HUDEP-2 (cell line): ENCODE measurements around the gene UBTF.

ENCODE experiments used
- DNase-seq, 76 experiments: peaks; one replicate each; lab custom pipeline; 2025; ENCODE audit not compliant: unreplicated experiment in 76 of 76; lab: John Stamatoyannopoulos, UW

The UBTF gene

DNA sequence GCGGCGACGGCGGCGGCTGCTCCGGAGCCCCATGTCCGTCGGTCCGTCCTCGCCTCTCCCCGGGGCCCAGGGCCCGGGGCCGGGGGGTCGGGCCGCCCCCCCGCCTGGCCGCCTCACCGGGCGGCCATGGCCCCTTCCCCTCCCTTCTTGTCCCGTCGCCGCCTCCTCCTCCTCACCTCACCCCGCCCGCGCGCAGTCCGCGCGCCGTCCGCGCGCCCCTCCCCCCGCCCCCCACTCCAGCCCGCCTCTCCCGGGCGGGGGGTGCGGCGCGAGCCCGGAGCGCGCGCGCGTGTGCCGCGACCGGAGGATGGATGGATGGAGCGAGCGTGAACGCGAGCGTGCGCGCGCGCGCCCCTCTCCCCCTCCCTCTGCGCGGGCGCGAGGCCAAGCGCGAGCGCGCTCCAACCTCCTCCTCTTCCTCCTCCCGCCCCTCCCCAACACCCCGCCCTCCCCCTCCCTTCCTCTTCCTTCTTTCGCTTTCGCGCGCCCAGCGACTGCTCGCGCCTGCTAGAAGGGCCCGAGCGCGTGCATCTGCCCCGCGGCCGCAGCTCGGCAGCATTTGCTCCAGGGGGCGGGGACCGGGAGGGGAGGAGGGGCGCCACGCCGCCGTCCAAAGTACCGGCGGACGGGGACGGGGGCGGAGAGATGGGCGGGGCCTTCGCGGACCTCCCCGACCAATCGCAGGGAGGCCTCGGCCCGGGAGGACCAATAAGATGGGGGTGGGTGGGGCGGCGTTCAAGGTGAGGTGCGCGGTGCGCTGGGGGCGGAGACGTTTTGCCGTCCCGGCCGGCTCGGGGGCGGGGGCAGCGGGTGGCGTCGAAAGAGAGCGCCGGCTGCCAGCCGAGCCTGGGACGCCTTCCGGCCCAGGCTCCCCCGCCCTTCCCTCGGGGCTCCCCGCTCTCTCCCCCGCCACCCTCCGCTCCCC is 19.7 kb downstream of the UBTF start, which contains the start of gene ATXN7L3:
Gene ATXN7L3 (minus strand): TSS at position 332 of the 925 bp plus-strand sequence. CDS start 1,814 bp downstream, outside the sequence.
- peak in 75 of 76 experiments; percentile 49 to 99 (median 98) for DNase-seq

DNA sequence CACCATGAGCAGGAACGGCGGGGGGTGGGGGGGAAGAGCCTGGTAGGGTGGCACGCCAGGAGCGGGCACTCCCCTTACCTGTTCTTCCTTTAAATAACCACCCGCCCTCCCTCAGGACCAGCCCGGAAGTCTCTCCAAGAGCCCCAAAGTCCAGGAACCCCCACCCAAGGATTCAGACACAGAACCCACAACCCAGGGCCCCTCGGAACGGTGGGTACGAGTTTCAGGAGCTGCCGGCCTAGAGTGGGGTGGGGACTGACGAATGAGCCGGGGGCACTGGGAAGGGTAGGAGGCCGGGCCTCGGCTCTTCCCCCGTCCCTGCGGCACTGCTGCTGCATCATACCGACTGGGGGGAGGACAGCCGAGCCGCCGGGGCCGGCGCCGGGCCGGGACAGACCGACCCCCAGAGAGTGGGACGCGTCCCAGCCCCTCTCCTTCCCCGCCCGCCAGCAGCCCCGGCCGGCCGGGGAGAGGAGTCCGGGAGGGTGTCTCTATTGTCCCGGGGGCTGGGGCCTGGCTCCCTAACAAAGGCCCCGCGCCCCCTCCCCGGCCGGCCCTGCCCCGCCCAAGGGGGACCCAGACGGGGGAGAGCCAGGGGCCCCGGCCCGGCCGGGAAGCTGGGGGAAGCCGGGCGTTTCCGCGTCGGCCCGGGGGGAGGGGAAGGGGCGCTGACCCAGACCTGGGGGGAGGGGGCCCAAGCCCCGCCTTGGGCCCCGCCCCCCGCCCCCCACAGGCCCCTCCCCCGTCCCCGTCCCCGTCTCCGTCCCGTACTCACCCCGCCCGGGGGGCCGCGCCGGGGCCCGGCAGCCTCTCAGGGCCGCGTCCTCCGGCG is 20.5 kb downstream of the UBTF start:
- peak in 27 of 76 experiments; percentile 10 to 64 (median 33) for DNase-seq

DNA sequence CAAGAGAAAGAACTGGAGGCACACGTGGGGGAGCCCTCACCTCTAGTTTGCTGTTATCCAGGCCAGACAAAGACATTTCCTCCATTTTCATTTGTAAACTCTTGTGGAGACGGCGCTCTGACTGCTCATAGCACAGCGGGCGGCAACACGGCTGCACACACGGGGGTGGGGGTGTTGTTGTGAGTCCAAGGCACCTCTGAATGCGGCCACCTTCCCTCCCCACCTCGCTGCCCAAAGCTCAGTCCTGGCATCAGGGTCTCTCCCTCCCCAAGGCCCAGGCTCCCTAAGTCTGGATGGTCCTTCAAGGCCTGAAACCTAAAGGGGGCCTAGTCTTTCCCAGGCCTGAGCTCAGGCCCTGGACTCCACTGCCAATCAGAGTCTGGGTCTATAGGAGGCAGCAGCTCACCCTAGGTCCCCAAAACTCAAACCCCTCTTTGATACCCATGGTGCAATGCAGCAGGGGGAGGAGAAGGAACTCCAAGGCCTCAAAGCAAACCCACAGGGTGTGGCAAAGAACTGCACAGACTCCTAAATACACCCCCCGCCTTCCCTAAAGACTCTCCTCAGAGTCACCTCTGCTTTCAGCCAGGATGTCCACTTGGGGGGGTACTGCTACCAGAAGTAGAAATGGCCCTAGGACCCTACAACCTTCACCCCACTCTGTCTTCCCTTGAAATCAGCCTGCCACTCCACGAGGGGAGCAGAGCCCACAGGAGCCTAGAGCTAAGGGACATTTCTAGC is 21.3 kb downstream of the UBTF start:
- DNase-seq: peak in 70 of 76 experiments; percentile 25 to 84 (median 56)

DNA sequence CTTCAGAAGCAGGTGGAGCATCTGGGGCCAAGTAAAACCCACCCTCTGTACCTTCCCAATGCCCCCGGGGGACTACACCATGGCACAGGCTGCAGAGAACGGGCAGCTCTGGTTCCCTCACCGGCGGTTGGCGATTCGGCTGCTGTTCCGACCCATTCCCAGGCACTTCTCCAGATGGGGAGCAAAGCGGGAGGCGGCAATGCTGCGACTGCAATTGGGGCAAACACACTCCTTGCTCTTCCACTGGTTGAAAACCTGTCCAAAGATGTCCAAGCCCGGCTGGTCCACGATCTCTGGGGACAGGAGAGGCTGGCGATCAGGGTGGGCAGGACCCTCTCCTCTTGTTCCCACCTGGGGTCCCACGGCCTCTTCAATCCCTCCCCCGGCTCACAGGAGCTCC is 22.4 kb downstream of the UBTF start:
- DNase-seq: no peak

DNA sequence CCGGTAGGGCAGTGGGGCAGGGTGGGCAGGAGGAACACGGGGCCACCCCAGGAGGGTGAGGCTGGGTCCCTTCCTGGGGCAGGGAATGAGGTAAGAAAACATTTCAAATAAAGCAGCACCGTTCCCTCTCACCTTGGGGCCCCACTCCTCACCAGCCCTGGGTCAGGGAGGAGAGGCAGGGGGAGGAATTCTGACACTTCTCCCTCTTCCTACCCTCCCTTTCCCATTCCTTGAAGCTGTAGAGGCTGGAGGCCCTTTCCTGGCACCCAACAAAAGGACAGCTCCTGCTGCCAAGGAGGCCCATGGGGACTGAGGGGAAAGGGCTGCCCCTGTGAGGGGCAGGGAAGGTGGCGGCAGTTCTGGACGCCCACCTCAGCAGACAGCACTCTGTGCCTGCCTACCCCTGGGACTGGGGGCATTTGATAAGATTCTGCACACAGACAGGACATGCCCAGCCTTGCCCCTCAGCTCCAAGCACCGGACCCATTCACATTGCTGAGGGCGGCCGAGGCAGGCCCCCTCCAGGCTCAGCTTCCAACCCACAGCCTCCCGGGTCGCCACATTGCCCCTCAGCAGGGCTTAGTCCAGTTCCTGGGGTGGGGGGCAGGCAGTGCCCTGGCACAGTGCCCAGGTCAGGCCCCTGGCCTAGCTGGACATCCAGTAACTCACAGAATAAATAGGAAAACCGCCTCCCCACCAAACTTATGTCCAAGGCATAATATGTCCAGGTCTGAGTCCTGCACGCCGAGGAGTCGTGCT is 26.0 kb downstream of the UBTF start:
- no peak for DNase-seq

DNA sequence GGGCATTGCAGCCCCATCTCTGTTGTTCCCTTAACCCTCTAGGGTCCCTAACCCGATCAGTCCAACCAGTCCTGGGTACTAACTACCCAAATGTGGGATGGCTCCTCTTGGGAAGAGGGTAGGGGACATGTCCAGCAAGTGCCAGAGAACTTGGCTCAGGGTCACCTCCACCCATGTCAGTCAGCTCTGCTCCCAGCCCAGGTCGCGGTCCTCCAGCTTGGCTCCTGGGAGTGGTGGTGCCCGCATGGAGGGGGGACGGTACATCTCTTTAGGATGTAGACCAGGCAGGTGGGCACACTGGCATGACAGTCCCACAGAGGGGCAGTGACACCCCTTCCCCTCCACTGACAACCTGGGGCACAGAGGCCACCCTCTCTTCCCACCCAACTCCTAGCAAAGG is 26.7 kb downstream of the UBTF start:
- DNase-seq: no peak

DNA sequence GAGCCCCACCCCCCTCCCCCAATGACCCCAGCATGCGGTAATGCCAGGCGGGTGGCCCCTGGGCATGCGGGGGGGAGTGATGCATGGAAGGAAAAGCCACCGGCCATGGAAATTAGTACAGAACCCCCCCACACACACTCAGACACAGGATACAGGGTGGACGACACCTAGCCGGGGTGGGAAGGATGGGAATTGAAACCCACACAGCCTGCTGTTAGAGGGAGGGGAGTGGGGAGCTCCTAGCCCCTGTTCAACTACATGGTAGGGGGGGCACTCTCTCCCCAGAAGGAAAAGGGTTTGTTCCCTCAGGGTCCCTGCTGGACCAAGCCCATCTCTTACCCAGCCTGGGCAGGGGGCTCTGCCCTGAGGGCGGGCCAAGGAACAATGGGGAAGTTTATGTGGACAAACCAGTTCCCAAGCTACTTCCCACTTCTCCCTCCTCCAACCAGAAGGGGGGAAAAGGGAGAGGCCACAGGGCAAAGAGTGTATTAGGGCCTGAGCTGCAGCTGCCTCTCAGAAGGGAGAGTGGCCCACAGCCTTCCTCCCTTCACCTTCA is 27.5 kb downstream of the UBTF start:
- DNase-seq: no peak

DNA sequence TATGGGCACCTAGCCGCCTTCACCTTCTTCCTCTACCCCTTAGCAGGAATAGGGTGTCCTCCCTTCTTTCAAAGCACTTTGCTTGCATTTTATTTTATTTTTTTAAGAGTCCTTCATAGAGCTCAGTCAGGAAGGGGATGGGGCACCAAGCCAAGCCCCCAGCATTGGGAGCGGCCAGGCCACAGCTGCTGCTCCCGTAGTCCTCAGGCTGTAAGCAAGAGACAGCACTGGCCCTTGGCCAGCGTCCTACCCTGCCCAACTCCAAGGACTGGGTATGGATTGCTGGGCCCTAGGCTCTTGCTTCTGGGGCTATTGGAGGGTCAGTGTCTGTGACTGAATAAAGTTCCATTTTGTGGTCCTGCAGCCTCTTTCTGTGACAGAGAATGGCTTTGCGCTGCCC is 28.1 kb downstream of the UBTF start:
- DNase-seq: no peak

DNA sequence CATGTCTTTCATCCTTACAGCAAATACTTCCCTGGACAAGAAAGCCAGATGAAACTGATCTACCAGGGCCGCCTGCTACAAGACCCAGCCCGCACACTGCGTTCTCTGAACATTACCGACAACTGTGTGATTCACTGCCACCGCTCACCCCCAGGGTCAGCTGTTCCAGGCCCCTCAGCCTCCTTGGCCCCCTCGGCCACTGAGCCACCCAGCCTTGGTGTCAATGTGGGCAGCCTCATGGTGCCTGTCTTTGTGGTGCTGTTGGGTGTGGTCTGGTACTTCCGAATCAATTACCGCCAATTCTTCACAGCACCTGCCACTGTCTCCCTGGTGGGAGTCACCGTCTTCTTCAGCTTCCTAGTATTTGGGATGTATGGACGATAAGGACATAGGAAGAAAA is 29.0 kb downstream of the UBTF start:
- DNase-seq: no peak

DNA sequence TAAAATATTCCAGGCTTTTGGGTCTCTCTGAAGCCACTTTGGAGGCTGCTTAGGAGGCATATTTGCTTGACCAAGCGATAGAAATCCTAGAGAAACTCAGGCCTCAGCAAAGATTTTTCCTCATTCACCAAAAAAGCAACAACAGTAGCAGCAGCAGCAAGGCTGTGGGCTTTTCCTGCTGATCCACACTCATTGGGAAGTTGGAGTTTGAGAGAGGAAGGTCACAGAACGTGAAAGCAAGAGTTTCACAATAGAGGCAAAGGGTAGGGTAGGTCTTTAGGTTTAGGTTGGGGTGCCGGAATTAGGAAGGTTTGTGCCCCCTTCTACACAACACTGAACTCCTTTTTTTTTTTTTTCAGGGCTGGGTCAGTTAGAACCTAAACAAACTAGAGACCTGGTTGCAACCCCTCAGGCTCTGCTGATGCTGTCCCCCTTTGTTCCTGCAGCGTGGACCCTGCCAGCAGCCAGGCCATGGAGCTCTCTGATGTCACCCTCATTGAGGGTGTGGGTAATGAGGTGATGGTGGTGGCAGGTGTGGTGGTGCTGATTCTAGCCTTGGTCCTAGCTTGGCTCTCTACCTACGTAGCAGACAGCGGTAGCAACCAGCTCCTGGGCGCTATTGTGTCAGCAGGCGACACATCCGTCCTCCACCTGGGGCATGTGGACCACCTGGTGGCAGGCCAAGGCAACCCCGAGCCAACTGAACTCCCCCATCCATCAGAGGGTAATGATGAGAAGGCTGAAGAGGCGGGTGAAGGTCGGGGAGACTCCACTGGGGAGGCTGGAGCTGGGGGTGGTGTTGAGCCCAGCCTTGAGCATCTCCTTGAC is 30.7 kb downstream of the UBTF start:
- DNase-seq: no peak

DNA sequence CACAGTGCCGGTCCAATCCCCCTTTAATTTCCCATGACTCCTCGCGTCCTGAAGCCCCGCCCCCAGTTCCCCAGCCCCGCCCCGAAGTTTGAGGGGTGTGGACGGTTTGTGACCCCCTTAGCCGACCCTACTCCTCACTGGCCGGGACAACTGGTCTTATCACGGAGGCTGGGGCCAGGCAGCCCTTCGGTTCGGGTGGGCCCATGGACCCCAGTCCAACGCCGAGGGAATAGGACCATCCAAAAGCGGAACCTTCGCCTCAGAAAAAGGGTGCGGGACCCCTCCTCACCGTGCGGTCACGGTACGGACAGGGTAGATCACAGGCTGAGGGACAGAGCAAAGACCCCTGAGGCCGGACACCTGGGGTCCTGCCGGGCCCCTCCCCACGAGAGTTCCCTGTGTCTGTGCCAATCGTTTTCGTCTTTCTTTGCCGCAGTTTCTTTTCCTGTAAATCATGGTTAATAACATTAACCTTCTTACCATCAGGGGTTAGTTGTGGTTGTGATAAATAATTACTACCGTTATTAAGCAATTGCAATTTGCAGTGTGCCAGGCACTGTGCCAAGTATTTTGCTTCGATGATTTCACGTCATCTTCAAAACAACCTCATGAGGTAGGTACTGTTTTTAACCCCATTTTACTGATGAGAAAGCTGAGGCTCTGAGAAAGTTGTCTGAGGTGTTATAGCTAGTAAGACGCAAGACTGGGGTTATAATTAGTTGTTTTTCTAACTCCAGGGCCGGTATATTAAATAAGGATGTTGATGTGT is 32.2 kb downstream of the UBTF start:
- DNase-seq: peak in 16 of 76 experiments; percentile 25 to 86 (median 76)

DNA sequence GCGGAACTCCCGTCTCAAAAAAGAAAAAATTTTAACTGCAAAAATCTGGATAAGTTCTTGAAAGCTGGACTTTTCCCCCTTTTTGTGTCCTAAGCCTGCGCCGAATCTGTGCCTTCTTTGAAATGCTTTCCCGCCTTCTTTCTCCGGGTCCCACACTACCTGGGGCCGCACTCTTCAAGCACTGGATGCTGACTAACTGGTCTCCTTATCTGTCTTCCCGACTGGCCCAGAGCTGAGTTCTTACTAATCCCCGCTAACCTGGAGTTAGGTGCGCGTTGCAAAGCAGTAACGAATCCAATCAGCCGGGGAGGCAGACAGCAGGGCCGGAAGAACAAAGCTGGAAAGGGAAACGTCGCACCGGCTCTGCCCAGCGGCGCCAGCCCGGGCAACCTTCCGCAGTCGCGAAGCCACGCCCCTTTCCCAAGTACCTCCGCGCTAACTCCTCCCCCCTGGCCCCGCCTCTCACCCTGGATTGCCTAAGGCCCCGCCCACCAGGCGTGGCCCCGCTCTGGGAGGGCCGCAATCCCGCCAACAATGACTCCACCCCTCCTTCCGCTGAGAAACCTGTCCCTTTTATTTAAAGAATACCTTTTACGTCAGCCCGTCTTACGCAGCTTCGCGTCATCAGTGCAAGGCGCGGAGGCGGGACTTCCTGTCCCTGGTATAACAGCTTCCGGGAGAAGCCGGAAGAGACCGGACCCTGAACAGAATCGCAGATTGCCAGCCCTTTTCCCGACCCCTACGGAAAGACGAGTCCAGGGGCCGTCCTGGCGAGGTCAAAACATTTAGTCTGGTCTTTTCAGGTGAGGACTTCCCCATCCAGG is 33.0 kb downstream of the UBTF start, which contains the start of gene TMUB2:
Gene TMUB2 (plus strand): TSS at position 666 of the 824 bp plus-strand sequence. CDS start 737 bp downstream, outside the sequence.
- peak in 75 of 76 experiments; percentile 81 to 99 (median 98) for DNase-seq

DNA sequence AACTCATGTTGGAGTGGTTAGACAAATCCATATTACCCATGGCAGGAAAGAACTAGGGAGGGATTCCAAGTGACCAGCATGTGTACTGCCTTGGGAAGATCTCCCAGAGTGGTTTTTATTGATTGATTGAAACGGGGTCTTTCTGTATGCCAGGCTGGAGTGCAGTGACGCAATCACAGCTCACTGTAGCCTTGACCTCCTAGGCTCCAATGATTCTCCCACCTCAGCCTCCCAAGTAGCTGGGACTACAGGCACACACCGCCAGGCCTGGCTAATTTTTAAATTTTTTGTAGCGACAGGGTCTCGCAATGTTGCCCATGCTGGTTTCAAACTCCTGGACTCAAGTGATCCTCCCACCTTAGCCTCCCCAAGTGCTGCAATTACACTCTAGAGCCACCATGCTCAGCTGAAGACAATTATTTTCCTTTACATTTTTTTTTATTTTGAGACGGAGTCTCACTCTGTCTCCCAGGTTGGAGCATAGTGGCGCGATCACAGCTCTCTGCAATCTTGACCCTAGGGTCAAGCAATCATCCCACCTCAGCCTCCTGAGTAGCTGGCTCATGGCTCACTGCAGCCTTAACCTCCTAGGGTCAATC is 35.2 kb downstream of the UBTF start:
- no peak for DNase-seq

DNA sequence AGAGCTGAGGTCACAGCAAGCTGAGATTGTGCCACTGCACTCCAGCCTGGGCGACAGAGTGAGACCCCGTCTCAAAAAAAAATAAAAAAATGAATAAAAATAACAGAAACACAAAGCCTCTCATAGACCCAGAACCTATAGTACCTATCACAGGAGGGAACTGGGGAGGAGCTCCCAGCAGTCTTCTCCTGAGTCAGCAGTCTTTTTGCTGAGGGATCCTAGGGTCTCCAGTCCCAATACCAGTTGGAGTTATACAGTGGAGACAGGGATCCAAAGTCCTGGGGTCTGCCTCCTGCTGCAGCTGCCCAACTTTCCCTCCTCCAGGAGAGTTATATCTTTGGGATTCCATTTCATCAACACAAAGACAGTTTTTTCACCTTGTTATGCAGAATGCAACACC is 36.5 kb downstream of the UBTF start:
- DNase-seq: no peak

DNA sequence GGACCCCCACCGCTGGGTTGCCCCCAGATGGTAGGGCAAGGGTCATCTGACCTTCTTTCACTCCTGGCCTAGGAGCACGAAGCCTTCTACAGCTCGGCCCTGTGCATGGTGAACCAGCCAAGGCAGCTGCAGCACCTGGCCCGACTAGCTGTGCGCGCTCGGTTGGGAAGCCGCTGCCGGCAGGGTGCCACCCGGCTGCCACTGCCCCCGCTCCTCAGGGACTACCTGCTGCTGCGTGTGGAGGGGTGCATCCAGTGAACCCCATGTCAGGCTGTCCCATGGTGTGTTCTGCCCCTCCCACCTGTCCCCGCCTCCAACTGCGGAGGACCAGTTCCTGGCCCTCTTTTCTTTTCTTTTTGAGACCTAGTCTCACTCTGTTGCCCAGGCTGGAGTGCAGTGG is 41.3 kb downstream of the UBTF start:
- DNase-seq: no peak

DNA sequence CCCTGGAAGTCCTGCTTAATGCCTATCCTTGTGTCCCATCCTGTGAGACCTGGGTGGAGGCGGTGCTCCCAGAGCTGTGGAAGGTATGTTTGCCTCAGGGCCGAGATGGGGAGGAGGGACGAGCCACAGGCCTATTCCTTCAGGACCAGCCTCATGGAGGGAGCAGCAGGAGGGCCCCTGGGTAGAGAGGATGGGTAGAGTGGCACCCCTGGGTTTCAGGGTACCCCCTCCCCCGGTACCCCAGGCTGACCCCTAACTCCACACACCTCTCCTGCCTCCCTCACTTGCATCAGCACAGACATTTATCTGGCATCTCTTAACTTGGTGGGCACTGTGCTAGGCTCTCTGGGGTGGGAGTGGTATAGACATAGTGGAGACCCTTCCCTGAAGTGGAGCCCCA is 41.8 kb downstream of the UBTF start:
- DNase-seq: no peak
